GM18505 (cell line): Measurements from ENCODE around the gene MMP28.

Experiments
- ATAC-seq: cut with Tn5 transposase; IDR thresholded peaks from one replicate; pipeline ENCODE4 v1.9.1; 2021; ENCODE audit not compliant: unreplicated experiment
- POLR2A ChIP-seq: IDR thresholded peaks from 4 replicates; pipeline ENCODE4 v1.6.1; 2011; ENCODE audit warnings: borderline replicate concordance; ENCODE audit not compliant: insufficient read depth, insufficient read length; ENCODE audit errors: extremely low read depth

Gene MMP28

DNA sequence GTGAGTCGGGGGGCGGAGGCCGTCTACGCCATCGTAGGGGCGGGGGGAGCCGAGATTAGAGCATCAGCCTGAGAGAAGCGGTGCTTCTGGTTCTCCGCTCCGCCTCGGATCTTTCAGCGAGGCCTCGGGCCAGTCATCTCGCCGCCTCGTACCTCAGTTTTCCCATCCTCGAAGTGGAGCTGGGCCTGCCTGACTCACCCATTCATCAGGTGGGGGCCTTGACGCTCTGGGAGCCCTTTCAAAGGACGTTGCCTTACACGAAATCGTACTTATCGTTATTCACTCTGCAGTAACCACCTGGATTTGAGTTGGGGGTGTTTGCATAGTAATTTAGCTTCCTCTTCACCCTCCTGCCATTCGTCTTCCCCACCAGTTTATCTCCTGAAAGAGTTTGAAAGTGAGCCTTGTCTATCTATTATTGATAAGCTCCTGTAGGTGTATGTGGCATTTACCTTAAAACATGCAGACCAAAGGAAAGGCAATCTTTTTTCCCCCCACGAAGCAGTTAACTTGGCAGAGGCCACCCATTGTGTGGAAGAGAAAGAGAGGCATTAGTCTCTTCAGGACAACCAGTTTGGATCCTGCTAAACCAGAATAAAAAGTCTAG is 14.5 kb upstream of the MMP28 start:
- TF ChIP-seq POLR2A = no peak
- ATAC-seq = no peak

DNA sequence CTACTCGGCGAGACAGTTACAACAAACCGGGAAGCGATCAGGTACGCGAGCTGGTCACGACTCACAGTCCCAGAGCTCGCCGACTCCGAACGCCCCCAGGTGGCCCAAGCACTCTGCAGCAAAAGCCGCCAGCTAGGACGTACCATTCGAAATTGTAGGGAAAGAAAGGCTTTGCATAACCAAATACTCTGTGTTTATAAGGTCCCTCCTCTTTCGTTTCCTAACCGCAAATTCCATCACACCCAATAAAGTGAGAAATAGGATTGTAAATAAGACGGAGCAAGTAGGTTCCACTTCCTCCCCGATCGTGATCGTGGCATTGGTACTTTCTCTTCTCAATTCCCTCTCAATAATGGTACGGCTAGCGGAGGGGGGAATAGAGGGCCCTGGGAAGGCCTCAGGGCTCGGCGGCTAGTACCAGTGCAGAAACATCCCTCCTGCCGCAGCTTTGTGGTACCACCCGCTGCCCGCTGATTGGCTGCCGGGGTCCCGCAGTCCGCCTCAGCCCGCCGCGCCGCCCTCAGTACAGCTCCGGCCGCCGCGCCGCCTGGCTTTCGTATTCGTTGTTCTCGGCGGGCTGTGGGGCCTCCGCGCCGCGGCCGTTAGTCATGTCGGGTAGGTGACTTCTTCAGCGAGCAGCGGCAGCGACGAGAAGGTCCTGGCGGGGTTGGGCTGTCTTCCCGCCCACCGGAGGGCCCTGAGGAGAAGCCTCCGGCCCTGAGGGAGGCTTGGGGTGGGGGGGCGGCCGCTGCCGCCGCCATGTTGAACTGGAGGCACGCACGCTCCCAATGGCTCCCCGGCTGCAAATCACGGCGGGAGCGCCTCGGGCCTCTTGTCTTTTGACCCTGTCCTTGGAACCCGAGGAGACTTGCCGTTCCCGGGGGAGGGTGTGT is 13.8 kb upstream of the MMP28 start, which contains the start of gene TAF15:
TSS of gene TAF15 (plus strand) at position 523 of the 893 bp plus-strand sequence. CDS start at position 609, 86 bp downstream.
- ATAC-seq = peak; percentile 95
- TF ChIP-seq POLR2A = peak; percentile 99

DNA sequence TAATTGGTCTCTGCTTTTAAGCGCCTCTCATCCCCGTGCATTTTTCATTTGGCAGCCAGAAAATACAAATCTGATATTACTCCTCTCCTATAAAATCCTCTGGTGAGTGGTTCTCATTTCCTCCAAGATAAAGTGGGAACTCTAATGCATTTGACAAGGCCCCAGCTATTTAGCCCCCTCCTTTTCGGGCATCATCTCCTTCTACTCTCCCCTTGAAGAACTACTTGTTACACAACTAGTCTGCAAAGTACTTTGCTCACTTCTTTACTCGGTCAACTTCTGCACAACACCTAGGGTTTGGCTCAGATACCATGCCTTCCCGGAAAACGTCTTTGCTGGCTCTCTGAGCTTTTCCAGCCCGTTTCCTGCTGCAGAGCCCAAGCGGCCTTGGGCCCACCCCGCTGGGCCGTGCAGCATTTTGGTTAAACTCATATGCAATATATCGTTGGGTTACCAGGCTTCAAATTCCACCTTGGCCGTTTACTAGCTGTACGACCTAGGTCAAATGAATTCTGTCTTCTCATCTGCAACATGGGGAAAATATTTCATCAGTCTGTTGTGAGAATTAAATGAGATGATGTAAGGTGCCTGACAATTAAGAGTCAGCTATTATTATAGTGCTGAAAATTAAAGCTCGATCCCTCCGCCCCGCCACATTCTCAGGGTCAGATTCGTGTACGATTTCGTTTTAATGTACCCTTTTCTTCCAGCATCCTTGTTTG is 13.0 kb upstream of the MMP28 start:
- TF ChIP-seq POLR2A = no peak
- ATAC-seq = no peak

DNA sequence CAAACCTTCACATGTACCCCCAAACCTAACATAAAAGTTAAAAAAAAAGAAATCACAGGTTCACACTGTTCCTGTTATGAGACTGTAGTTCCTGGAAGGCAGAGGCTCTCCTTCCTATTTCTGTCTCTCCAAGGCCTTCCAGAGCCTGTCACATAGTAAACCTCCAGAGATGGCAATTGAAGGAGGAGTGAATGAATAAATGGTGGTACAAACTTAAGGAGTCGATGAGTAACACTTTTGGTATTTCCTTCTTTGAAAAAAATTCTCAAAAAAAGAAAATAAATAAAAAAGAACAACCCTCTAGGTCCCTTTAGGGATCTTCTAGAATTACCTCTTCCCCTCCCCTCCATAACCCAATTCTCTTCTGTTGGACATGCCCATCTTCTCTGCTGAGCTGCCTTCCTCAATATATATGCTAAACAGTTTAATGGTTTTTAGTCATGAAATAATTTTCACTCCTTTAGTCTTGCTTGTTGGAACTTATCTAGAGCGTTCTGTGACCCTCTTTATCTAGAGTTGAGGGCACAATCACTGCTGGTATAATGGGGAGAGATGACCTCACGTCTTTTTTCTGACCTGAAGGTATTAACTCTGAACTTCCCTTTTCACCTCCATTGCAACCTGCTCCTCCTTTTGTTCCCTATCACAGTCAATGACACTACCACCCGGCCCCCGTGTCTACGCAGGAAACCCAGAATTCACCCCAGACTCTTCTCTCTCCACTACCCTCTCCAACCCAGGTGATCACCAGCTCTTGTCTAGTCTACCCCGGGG is 12.1 kb upstream of the MMP28 start:
- no peak for ATAC-seq

DNA sequence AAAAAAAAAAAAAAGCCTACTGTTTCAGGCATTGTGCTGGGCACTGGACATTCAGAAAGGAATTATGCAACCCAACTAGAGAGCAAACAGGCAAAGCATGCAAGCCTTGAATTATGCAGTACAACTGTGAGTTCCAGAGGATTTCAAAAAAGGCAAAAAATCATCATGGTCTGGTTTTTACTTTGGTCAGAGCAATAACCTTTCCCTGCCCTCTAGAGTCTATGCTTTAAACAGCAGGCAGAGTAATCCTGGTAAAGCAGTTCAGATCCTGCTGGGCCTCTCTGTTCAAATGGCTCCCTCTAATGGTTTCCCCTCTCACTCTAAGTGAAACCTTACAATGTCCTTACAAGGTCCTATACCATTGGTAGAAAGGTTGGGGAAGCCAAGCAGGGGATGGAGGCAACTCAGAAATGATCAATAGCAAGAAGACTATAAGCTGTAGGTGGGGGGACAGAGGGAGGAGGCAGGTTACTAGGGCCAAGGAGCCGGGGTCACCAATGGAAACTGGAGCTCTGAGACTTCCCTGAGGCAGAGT is 9.3 kb upstream of the MMP28 start:
- ATAC-seq = no peak
- TF ChIP-seq POLR2A = no peak

More for the DNA sequence above, 12.1 kb upstream of the MMP28 start:
- TF ChIP-seq POLR2A = no peak

DNA sequence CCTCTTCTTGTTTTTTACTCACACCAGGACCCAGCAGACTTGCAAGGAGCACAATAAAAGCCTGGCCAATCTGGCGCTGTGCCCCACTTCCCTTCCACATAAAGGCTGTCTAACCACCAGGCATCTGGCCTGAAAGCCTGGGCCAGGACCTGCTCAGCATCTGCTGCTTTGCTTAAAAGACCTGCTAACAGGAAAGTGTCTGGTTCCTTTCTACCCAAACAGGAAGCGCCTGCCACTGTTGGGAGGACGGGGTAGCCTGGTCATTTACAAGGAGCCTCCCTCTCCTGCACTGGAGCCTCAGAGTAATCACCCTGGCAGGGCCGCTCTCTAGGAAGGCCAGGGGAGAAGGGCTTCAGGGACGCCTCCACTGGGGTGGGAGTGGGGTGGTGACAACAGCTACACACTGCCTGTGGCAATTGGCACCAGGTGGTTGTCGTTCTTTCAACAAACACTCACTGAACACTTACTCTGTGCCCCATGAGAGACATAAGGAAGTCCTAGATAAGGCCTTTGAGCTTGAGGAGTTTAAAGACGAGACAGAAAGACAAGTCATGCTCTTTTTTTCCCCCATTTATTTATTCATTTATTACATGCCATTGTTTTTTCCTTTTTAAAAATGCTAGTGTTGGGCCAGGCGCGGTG is 6.3 kb upstream of the MMP28 start:
- no peak for TF ChIP-seq POLR2A
- ATAC-seq = no peak

DNA sequence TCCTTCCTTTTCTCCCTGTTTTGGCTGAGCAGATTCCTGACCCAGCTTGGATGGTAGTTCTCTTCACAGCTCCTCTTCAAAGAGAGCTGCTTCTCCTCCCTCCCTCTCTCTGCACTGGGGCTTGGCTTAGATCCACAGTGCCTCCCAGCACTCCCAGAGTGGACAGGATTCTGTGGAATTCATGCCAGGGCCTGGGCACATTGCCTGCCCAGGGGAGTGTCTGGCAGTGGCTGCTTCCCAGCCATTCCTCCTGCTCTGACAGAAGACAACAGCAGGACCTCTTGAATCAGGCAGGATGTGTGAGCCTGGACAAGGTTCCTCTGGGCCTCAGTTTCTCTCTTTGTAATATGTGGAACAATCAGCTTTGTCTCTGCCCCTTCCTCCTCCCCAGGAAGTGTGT is 4.5 kb upstream of the MMP28 start:
- no peak for ATAC-seq
- TF ChIP-seq POLR2A = no peak

DNA sequence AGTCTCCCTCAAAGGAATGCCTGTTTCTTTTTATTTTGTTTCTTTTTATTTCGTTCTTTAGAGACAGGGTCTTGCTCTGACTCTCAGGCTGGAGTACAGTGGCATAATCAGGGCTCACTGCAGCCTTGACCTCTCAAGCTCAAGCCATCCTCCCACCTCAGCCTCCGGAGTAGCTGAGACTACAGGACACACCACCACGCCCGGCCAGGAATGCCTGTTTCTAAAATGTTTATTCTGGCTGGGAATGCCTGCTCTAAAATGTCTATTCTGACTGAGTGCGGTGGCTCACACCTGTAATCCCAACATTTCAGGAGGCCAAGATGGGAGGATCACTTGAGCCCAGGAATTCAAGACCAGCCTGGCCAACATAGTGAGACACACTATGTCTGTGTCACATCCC is 2.5 kb upstream of the MMP28 start:
- ATAC-seq = no peak
- TF ChIP-seq POLR2A = no peak

DNA sequence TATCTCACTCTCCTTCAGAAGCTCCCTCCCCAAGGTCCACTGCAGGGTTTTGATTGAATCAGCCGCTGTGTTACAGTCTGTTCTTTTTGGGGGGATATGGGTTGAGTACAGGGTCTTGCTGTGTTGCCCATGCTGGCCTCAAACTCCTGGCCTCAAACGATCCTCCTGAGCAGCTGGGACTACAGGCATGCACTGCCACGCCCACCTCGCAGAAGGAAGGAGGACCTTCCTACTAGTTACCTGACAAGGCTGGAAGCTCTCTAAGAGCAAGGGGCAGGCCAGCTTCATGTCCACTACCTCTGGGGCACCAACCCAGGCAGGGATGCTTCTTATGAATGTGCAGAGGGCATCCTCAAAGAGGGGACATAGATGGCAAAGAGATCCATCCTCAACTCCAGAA is 1.9 kb upstream of the MMP28 start:
- ATAC-seq = no peak
- no peak for TF ChIP-seq POLR2A

DNA sequence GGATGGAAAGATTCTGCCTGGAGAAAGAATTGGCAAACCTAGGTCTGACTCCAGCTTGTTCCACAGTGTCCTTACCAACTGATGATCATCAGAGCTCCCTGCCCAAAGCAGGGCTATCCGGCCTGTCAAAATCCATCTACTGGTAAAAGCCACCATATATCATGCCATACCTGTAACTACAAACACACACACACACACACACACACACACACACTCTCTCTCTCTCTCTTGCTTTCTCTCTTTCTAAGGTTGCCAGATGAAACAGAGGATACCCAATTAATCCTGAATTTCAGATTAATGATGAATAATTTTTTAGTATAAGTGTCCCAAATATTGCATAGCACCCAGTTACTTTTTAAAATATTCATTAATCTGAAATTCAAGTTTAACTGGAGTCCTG is 1.5 kb upstream of the MMP28 start:
- TF ChIP-seq POLR2A = no peak
- ATAC-seq = no peak

DNA sequence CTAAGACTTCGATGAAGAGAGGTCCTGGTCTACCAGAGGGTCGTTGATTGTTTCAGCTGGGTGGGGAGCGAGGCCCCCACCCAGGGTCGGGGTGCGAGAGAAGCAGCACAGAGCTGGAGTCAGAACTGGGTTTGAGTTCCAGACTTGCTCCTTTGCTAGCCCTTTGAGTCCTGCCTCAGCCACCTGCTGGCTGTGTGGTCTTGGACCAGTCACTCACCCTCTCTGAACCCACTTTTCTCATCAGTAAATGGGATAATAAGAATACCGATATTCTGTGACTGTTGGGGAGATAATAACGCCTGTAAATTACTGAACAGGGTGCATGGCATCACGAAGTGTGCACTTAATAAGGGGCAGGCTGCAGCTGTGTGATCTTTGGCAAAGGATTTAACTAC is 427 bp upstream of the MMP28 start:
- no peak for ATAC-seq
- TF ChIP-seq POLR2A = no peak

DNA sequence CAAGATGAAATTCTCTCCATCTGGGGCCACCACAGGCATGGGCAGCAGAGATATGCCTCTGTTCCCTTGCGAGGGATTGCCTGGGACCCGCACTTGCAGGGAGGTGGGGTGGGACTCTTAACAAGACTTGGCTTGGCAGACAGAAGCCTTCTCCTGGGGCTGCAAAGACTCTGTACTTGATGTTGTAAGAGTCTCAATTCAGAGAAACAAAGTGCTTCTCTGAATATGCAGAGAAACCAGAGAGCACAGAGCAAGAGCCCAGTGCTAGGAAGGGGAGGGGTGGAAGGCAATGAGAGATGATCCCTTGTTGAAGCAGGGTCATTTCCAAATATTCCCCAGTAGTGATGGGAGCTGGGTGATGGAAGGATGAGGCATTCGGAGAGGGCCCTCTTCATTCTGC is 2.2 kb downstream of the MMP28 start:
- ATAC-seq = no peak
- no peak for TF ChIP-seq POLR2A
